ENCODE data around the gene CNKSR1.

DNA sequence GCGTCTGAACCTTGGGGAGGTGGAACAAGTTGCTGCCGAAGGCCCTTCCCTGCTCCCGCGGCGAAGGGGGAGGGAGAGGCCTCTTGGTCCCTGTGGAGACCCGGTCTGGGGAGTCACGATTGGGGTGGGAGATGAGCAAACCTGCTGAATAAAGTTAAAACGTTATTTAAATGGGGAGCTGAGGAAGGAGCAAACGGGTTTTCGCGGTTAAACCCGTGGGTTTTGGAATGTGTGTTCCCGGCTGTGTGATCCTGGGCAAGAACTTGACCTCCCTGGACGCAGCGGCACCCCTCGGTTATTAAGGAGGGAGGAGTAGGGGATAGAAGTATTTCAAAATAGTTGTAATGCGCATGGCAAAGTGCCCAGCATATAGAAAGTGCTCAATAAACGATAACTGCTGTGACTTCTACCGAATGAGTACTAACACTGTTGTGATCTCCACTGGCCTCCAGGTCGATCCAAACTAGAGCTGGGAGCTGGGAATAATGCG is 15.0 kb upstream of the CNKSR1 start:
- TF ChIP-seq, protein P1, sequence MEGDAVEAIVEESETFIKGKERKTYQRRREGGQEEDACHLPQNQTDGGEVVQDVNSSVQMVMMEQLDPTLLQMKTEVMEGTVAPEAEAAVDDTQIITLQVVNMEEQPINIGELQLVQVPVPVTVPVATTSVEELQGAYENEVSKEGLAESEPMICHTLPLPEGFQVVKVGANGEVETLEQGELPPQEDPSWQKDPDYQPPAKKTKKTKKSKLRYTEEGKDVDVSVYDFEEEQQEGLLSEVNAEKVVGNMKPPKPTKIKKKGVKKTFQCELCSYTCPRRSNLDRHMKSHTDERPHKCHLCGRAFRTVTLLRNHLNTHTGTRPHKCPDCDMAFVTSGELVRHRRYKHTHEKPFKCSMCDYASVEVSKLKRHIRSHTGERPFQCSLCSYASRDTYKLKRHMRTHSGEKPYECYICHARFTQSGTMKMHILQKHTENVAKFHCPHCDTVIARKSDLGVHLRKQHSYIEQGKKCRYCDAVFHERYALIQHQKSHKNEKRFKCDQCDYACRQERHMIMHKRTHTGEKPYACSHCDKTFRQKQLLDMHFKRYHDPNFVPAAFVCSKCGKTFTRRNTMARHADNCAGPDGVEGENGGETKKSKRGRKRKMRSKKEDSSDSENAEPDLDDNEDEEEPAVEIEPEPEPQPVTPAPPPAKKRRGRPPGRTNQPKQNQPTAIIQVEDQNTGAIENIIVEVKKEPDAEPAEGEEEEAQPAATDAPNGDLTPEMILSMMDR (IDR thresholded peaks at IDR 0.05) = no peak
- TF ChIP-seq POLR2AphosphoS5 (IDR thresholded peaks at IDR 0.05; ENCODE audit: insufficient read depth in 1 of 2, low read depth in 1 of 2) = no peak
